GM12878 (cell line): ENCODE measurements around the gene MYL6B. TPM values are rescaled to one million over a fixed set of nuclear protein-coding genes. Genes with fewer than 3 reads are reported as not detected.
A peak's percentile ranks its signal among the peaks of the same experiment; 100 is the strongest.

ENCODE experiments used
- ATAC-seq: fragments of 200-7000 bp; cut with Tn5 transposase; 3 replicates; pipeline ENCODE4 v1.9.1; 2020; ENCODE audit warnings: mild to moderate bottlenecking, moderate library complexity
- BruUV-seq: library from RNA; stranded (reverse); fragments of 400-500 nt; replicated peaks from 2 replicates; lab custom pipeline; 2021; lab: Mats Ljungman, UMichigan
- CTCF ChIA-PET: fragments of 300-600 bp; sonication (Branson Sonifier 250); formaldehyde crosslinking; extraction: SDS; loops from one replicate; lab custom pipeline; 2021; ENCODE audit warnings: inconsistent platforms; lab: Yijun Ruan, JAX
- POLR2A ChIA-PET: fragments of 350-600 bp; formaldehyde crosslinking; extraction: SDS; loops from one replicate; lab custom pipeline; 2021; ENCODE audit warnings: inconsistent platforms; lab: Charles Lee
- RAD21 ChIA-PET: fragments of 300-600 bp; sonication (Branson Sonifier 250); formaldehyde crosslinking; loops from one replicate; lab custom pipeline; 2023; ENCODE audit warnings: antibody characterized with exemption; ENCODE audit not compliant: unreplicated experiment; lab: Charles Lee
- SMC1A ChIA-PET: fragments of 300-600 bp; sonication (Branson Sonifier 250); formaldehyde crosslinking; loops from one replicate; lab custom pipeline; 2023; ENCODE audit not compliant: unreplicated experiment, uncharacterized antibody; lab: Charles Lee
- DNase-seq: peaks from one replicate; pipeline ENCODE4 v3.0.0-alpha.2; 2011; ENCODE audit warnings: low read depth, low spot score
- FAIRE-seq: peaks from 3 replicates; lab custom pipeline; 2011; peaks lifted over from hg19 to GRCh38; lab: Jason Lieb, UNC
- H2AFZ ChIP-seq: 2 replicates; pipeline ENCODE4 v1.6.0; 2011; ENCODE audit warnings: low read depth, low read length, control low read depth; ENCODE audit not compliant: control insufficient read depth
- H3K27ac ChIP-seq: 2 replicates; pipeline ENCODE4 v1.5.1; 2011; ENCODE audit warnings: control low read depth; ENCODE audit not compliant: control insufficient read depth, insufficient read depth
- H3K27me3 ChIP-seq, 2 experiments: replicated peaks in 1 of 2; 2 replicates each; pipeline versions ENCODE4 v1.6.0 to v1.6.1; 2011; ENCODE audit warnings: low read length in 1 of 2; ENCODE audit not compliant: control insufficient read depth in 2 of 2, insufficient read depth in 2 of 2
- H3K36me3 ChIP-seq, 2 experiments: 2 replicates each; pipeline ENCODE4 v1.5.1; 2011; ENCODE audit warnings: low read length in 1 of 2; ENCODE audit not compliant: control insufficient read depth in 2 of 2, insufficient read depth in 2 of 2
- H3K4me1 ChIP-seq: 2 replicates; pipeline ENCODE4 v1.6.1; 2011; ENCODE audit warnings: mild to moderate bottlenecking, low read length, moderate library complexity, mixed read lengths; ENCODE audit not compliant: control insufficient read depth, insufficient read depth
- H3K4me2 ChIP-seq: 2 replicates; pipeline ENCODE4 v1.6.0; 2011; ENCODE audit warnings: control low read depth; ENCODE audit not compliant: control insufficient read depth, insufficient read depth
- H3K4me3 ChIP-seq: fragments of 200-600 bp; sonication (generic); 2 replicates; pipeline ENCODE4 v1.5.1; 2016
- H3K79me2 ChIP-seq: 2 replicates; pipeline ENCODE4 v1.6.0; 2011; ENCODE audit warnings: low read length; ENCODE audit not compliant: control insufficient read depth, insufficient read depth
- H3K9ac ChIP-seq: 2 replicates; pipeline ENCODE4 v1.8.0; 2011; ENCODE audit warnings: low read length, control low read depth, mixed read lengths; ENCODE audit not compliant: control insufficient read depth, insufficient read depth
- H3K9me3 ChIP-seq: replicated peaks from 3 replicates; pipeline ENCODE4 v1.5.1; 2011; ENCODE audit warnings: mild to moderate bottlenecking, low read length; ENCODE audit not compliant: control insufficient read depth, insufficient read depth
- H4K20me1 ChIP-seq: 2 replicates; pipeline ENCODE4 v1.6.0; 2011; ENCODE audit not compliant: control insufficient read depth, insufficient read depth
- BCL11A ChIP-seq: IDR thresholded peaks from 2 replicates; pipeline ENCODE4 v1.6.1; 2011; ENCODE audit warnings: low read depth, low read length
- EGR1 ChIP-seq, 2 experiments: IDR thresholded peaks; 1 replicate in 1 of 2; 2 replicates in 1 of 2; pipeline ENCODE4 v1.6.1; 2011 to 2012; ENCODE audit warnings: low read depth in 2 of 2, low read length in 2 of 2, borderline replicate concordance in 1 of 2, mild to moderate bottlenecking in 1 of 2, moderate library complexity in 1 of 2
- GATAD2B ChIP-seq: fragments of 450-650 bp; conservative IDR thresholded peaks from 2 replicates; pipeline ENCODE4 v1.6.1; 2017; ENCODE audit warnings: low read depth, mild to moderate bottlenecking, moderate library complexity
- HCFC1 ChIP-seq: fragments of 150-350 bp; IDR thresholded peaks from 2 replicates; pipeline ENCODE4 v1.6.1; 2014; ENCODE audit warnings: low read length
- JUND ChIP-seq: IDR thresholded peaks from 2 replicates; pipeline ENCODE4 v1.6.1; 2012; ENCODE audit warnings: low read depth, mild to moderate bottlenecking, low read length, improper control_type of control experiment, moderate library complexity
- LARP7 ChIP-seq: fragments of 450-650 bp; IDR thresholded peaks from 2 replicates; pipeline ENCODE4 v1.6.1; 2017; ENCODE audit warnings: mild to moderate bottlenecking
- MAX ChIP-seq: IDR thresholded peaks from 2 replicates; pipeline ENCODE4 v1.6.1; 2012; ENCODE audit warnings: low read depth, low read length, improper control_type of control experiment
- NBN ChIP-seq: fragments of 450-650 bp; IDR thresholded peaks from 2 replicates; pipeline ENCODE4 v1.6.1; 2016
- NR2C1 ChIP-seq: fragments of 450-650 bp; IDR thresholded peaks from 2 replicates; pipeline ENCODE4 v1.6.1; 2017; ENCODE audit warnings: antibody characterized with exemption, mild to moderate bottlenecking, moderate library complexity
- PAX8 ChIP-seq: fragments of 450-650 bp; IDR thresholded peaks from 2 replicates; pipeline ENCODE4 v1.6.1; 2017; ENCODE audit warnings: mild to moderate bottlenecking, moderate library complexity
- PRDM15 ChIP-seq: fragments of 450-650 bp; formaldehyde crosslinking; IDR thresholded peaks from 2 replicates; pipeline ENCODE4 v1.4.0; 2020; ENCODE audit warnings: mild to moderate bottlenecking, moderate library complexity
- RAD51 ChIP-seq: fragments of 450-650 bp; IDR thresholded peaks from 2 replicates; pipeline ENCODE4 v1.6.1; 2016; ENCODE audit warnings: moderate library complexity, mild to moderate bottlenecking, inconsistent platforms
- RCOR1 ChIP-seq: conservative IDR thresholded peaks from 2 replicates; pipeline ENCODE4 v1.6.1; 2012; ENCODE audit warnings: low read depth, low read length, improper control_type of control experiment
- SMAD1 ChIP-seq: fragments of 450-650 bp; IDR thresholded peaks from 2 replicates; pipeline ENCODE4 v1.6.1; 2018; ENCODE audit warnings: mild to moderate bottlenecking, low read depth; ENCODE audit not compliant: partially characterized antibody
- SMARCA5 ChIP-seq: fragments of 450-650 bp; IDR thresholded peaks from 2 replicates; pipeline ENCODE4 v1.6.1; 2017; ENCODE audit warnings: mild to moderate bottlenecking
- SPI1 ChIP-seq: IDR thresholded peaks from 2 replicates; pipeline ENCODE4 v1.6.1; 2011; ENCODE audit warnings: low read depth, mild to moderate bottlenecking, low read length, moderate library complexity, borderline replicate concordance; ENCODE audit not compliant: insufficient read depth
- STAT3 ChIP-seq: IDR thresholded peaks from 2 replicates; pipeline ENCODE4 v1.6.1; 2011; ENCODE audit warnings: low read depth, low read length, improper control_type of control experiment
- SUPT20H ChIP-seq: IDR thresholded peaks from 2 replicates; pipeline ENCODE4 v1.6.1; 2011; ENCODE audit warnings: low read depth, mild to moderate bottlenecking, low read length, moderate library complexity, borderline replicate concordance; ENCODE audit not compliant: control insufficient read depth
- TBL1XR1 ChIP-seq: IDR thresholded peaks from 2 replicates; pipeline ENCODE4 v1.6.1; 2012; ENCODE audit warnings: low read depth, low read length, improper control_type of control experiment
- YBX1 ChIP-seq: fragments of 450-650 bp; IDR thresholded peaks from 2 replicates; pipeline ENCODE4 v1.6.1; 2016; ENCODE audit warnings: antibody characterized with exemption
- ZZZ3 ChIP-seq: IDR thresholded peaks from 2 replicates; pipeline ENCODE4 v1.6.1; 2011; ENCODE audit warnings: low read depth; ENCODE audit not compliant: control insufficient read depth, insufficient read length
- WGBS: methylation state at CpG from one replicate; pipeline ENCODE4 v1.1.6; 2016; ENCODE audit warnings: low lambda C conversion rate; ENCODE audit not compliant: insufficient replicate concordance, insufficient coverage; ENCODE audit errors: missing lambda C conversion rate; 5-methylcytosine and 5-hydroxymethylcytosine counted together
- in situ Hi-C: fragments of 300-500 bp; cut with MboI; formaldehyde crosslinking; loops from 9 replicates; pipeline ENCODE4 v1.14.3; 2018; ENCODE audit warnings: mixed read lengths
- intact Hi-C: fragments of 100-400 bp; cut with micrococcal nuclease; formaldehyde crosslinking; loops from one replicate; pipeline ENCODE4 v1.14.2; 2022; ENCODE audit not compliant: unreplicated experiment
- polyA plus RNA-seq, 11 experiments: library from polyadenylated mRNA; depleted of rRNA in 4 of 11; unstranded in 6 of 11; stranded (reverse) in 5 of 11; fragments of >200 nt; fragmentation: Nextera tagmentation in 4 of 11; fragmentation: Illumina TruSeq in 1 of 11; extraction: Ambion mirVana in 4 of 11; extraction: Trizol in 1 of 11; gene quantifications; 1 replicate in 1 of 11; 2 replicates in 10 of 11; pipeline versions ENCODE4 v1.2.1 to v1.2.3, GENCODE V29; 2011 to 2016; ENCODE audit warnings: inconsistent platforms in 2 of 11, missing spikeins in 2 of 11, low read depth in 1 of 11
- total RNA-seq, 4 experiments: library from RNA; depleted of rRNA in 3 of 4; stranded (reverse); fragments of >200 nt in 3 of 4; fragmentation: Illumina TruSeq in 1 of 4; extraction: Trizol in 1 of 4; gene quantifications; 2 replicates each; pipeline versions ENCODE4 v1.2.1 to v1.2.3, GENCODE V29; 2013 to 2021

MYL6B gene
- total and polyA plus RNA-seq, 10 of the 15 experiments (the other 5 are each of a cell fraction or from before 2014, with no cell fraction given): 75.5 to 153 (median 114) TPM

GRCh38 chr12:56116267-56117081 is 35.9 kb upstream of the MYL6B start, which contains the start of gene RPL41:
Gene RPL41, plus strand, starts transcription at chr12:56116633.
- Histone ChIP-seq H3K9ac (peak within 1 kb of the TSS; percentile 75), H2AFZ (peak within 1 kb of the TSS; percentile 99), H3K4me1 (peaks cover 15% of the 10 kb centered on the region), H3K27ac (peak within 1 kb of the TSS; percentile 79), H3K4me3 (peak within 1 kb of the TSS; percentile 90), H4K20me1 (no peaks in the 10 kb centered on the region), H3K27me3 (no peaks in the 10 kb centered on the region), H3K4me2 (peak within 1 kb of the TSS; percentile 46), H3K9me3 (no peaks in the 10 kb centered on the region), H3K79me2 (peaks cover 28% of the 10 kb centered on the region), H3K36me3 (peaks cover 3% of the 10 kb centered on the region in 2 experiments)
- in situ Hi-C loops (no loop called here), intact Hi-C loops (loop anchor here (1.0 to 5.0 kb wide), 8 partner anchors 12 to 571 kb away; partner anchors contain the start of genes CNPY2, DNAJC14, MYL6B and PA2G4)
- WGBS: under 1% methylated on average over 34 of the region's 34 CpGs
- BruUV-seq: TSS peak; percentile 97
- peak; percentile 53 for ATAC-seq
- SMC1A ChIA-PET: interaction anchor here (0.8 to 4.5 kb wide), 6 partner anchors 11 to 378 kb away, joined by 3 to 50 read pairs (median 21); partner anchors contain the start of genes PA2G4, RNF41 and SMARCC2
- peak; percentile 95 for FAIRE-seq
- POLR2A ChIA-PET: interaction anchor here (0.5 to 5.5 kb wide), 22 partner anchors 8 to 1815 kb away, joined by 3 to 95 read pairs (median 3); partner anchors contain the start of genes CNPY2, ESYT1, PA2G4 and PYM1
- RAD21 ChIA-PET: interaction anchor here (0.6 to 3.9 kb wide), 12 partner anchors 11 to 1367 kb away, joined by 3 to 57 read pairs (median 4); partner anchors contain the start of genes DNAJC14, ESYT1, MYL6 and ORMDL2
- DNase-seq: peak; percentile 82
- CTCF ChIA-PET: interaction anchor here (0.9 to 4.5 kb wide), 8 partner anchors 9 to 387 kb away, joined by 3 to 121 read pairs (median 20); partner anchors contain the start of genes CD63, ESYT1, PA2G4 and RNF41
- TF ChIP-seq ZZZ3: no peak
- peak; percentile 96 for TF ChIP-seq PAX8
- peak; percentile 7; the same call in 1 of the 2 replicates for TF ChIP-seq RAD51
- peak; percentile 69 for TF ChIP-seq HCFC1
- TF ChIP-seq SUPT20H: no peak
- no peak for TF ChIP-seq JUND
- no peak for TF ChIP-seq PRDM15
- TF ChIP-seq MAX: 0 out of 2 replicates have a peak, but pooled peaks have one; percentile 51
- TF ChIP-seq STAT3: no peak
- no peak for TF ChIP-seq YBX1
- peak; percentile 62; the same call in 1 of the 2 replicates for TF ChIP-seq TBL1XR1
- no peak for TF ChIP-seq RCOR1
- TF ChIP-seq EGR1 (IDR thresholded peaks at IDR 0.05; ENCODE audit: borderline replicate concordance in 1 of 2, low read depth in 2 of 2, low read length in 2 of 2): no peak
- peak; percentile 93 for TF ChIP-seq LARP7
- TF ChIP-seq NBN: peak; percentile 95
- TF ChIP-seq SMAD1: peak; percentile 95
- peak; percentile 77 for TF ChIP-seq SPI1
- peak; percentile 94 for TF ChIP-seq NR2C1
- TF ChIP-seq SMARCA5: no peak; the same call in 1 of the 2 replicates
- 0 out of 2 replicates have a peak, but pooled peaks have one; percentile 32 for TF ChIP-seq BCL11A
- peak; percentile 50; the same call in 1 of the 2 replicates for TF ChIP-seq GATAD2B
